ENCODE measurements around the gene TEX2.

GRCh38 chr17:64149196-64149595, 113.9 kb downstream of the TEX2 start:
- TF ChIP-seq CTCF (IDR thresholded peaks at IDR 0.05) (no peak), POLR2A (IDR thresholded peaks at IDR 0.05) (no peak)
